Measurements from ENCODE around the gene ZC3H4. TPM values are rescaled to one million over a fixed set of nuclear protein-coding genes. Genes with fewer than 3 reads are reported as not detected.
A peak's percentile ranks its signal among the peaks of the same experiment; 100 is the strongest.

ZC3H4 gene
- total RNA-seq, 2 donors from 2014 or later: 35.3 to 49.1 TPM

DNA sequence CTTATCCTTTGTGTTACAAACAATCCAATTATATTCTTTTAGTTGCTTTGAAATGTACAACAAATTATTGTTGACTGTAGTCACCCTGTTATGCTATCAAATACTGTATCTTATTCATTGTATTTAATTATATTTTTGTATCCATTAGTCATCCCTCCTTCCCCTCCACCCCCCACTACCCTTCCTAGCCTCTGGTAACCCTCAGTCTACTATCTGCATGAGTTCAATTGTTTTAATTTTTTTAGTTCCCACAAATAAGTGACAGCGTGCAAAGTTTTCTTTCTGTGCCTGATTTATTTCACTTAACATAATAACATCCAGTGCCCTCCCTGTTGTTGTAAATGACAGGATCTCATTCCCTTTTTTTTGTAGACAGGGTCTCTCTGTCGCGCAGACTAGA, 21.6 kb upstream of the ZC3H4 start:
- no peaks in the 10 kb centered on the region for H3K9me3 ChIP-seq
- no peak for DNase-seq (ENCODE audit: low spot score)
- H3K36me3 ChIP-seq: no peaks in the 10 kb centered on the region
- no peak overlapping the region for H3K27ac ChIP-seq
- TF ChIP-seq, protein P1, sequence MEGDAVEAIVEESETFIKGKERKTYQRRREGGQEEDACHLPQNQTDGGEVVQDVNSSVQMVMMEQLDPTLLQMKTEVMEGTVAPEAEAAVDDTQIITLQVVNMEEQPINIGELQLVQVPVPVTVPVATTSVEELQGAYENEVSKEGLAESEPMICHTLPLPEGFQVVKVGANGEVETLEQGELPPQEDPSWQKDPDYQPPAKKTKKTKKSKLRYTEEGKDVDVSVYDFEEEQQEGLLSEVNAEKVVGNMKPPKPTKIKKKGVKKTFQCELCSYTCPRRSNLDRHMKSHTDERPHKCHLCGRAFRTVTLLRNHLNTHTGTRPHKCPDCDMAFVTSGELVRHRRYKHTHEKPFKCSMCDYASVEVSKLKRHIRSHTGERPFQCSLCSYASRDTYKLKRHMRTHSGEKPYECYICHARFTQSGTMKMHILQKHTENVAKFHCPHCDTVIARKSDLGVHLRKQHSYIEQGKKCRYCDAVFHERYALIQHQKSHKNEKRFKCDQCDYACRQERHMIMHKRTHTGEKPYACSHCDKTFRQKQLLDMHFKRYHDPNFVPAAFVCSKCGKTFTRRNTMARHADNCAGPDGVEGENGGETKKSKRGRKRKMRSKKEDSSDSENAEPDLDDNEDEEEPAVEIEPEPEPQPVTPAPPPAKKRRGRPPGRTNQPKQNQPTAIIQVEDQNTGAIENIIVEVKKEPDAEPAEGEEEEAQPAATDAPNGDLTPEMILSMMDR (IDR thresholded peaks at IDR 0.05): no peak
- TF ChIP-seq POLR2A (IDR thresholded peaks at IDR 0.05) (no peak), POLR2AphosphoS5 (IDR thresholded peaks at IDR 0.05) (no peak)
- no peak overlapping the region for H3K4me3 ChIP-seq
- WGBS: 82% methylated on average over 3 of the region's 3 CpGs
- H3K4me1 ChIP-seq (replicated peaks): no peaks in the 10 kb centered on the region
- intact Hi-C loops (cut with DNase I): no loop called here
- no peaks in the 10 kb centered on the region for H3K27me3 ChIP-seq (replicated peaks; ENCODE audit: insufficient read depth)

DNA sequence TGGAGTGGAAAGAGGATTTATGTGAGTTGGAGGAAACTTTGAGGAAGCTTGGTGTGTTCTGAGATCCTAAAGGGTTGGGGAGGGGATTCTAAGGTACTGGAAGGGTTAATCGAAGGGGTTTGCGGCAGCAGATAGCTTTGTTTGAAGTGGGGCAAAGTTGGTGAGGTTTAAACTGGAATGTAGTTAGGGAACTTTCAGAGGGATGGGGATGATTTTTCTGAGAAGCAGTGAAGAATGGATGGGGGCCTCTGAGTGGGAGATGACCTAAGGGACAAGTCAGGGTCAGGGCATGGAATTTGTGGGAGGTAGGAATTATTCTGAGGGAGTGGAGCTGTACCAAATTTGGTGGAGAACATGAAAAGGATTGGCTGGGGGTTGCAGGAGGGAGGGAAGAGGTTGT, 21.0 kb upstream of the ZC3H4 start:
- no peak for DNase-seq (ENCODE audit: low spot score)
- WGBS: 50% methylated on average over 2 of the region's 2 CpGs
- intact Hi-C loops (cut with DNase I): no loop called here
- no peaks in the 10 kb centered on the region for H3K4me1 ChIP-seq (replicated peaks)
- H3K4me3 ChIP-seq: no peak overlapping the region
- no peaks in the 10 kb centered on the region for H3K27me3 ChIP-seq (replicated peaks; ENCODE audit: insufficient read depth)
- H3K36me3 ChIP-seq: no peaks in the 10 kb centered on the region
- no peaks in the 10 kb centered on the region for H3K9me3 ChIP-seq
- TF ChIP-seq POLR2A (IDR thresholded peaks at IDR 0.05): no peak
- TF ChIP-seq, protein P1 (IDR thresholded peaks at IDR 0.05): no peak
- no peak overlapping the region for H3K27ac ChIP-seq

DNA sequence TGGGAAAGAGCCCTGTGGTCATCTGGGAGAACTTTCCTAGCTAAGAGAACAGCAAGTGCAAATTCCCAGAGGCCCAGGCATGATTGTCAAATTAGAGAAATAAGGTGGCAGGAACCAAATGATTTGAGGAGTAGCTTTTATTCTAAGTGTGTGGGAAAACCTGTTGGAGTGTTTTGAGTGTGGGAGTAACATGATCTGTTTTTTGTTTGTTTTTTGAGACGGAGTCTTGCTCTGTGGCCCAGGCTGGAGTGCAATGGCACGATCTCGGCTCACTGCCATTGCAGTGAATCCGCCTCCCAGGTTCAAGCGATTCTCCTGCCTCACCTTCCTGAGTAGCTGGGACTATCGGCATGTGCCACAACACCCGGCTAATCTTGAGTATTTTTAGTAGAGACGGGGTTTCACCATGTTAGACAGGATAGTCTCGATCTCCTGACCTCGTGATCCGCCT, 19.5 kb upstream of the ZC3H4 start:
- Histone ChIP-seq H3K27me3 (replicated peaks; ENCODE audit: insufficient read depth) (no peaks in the 10 kb centered on the region), H3K36me3 (no peaks in the 10 kb centered on the region), H3K27ac (no peak overlapping the region), H3K4me1 (replicated peaks) (no peaks in the 10 kb centered on the region), H3K4me3 (no peak overlapping the region), H3K9me3 (no peaks in the 10 kb centered on the region)
- 68% methylated on average over 11 of the region's 11 CpGs for WGBS
- no peak for DNase-seq (ENCODE audit: low spot score)
- intact Hi-C loops (cut with DNase I): no loop called here
- TF ChIP-seq POLR2A (IDR thresholded peaks at IDR 0.05): no peak
- TF ChIP-seq, protein P1 (IDR thresholded peaks at IDR 0.05): no peak
- no peak for TF ChIP-seq POLR2AphosphoS5 (IDR thresholded peaks at IDR 0.05)

DNA sequence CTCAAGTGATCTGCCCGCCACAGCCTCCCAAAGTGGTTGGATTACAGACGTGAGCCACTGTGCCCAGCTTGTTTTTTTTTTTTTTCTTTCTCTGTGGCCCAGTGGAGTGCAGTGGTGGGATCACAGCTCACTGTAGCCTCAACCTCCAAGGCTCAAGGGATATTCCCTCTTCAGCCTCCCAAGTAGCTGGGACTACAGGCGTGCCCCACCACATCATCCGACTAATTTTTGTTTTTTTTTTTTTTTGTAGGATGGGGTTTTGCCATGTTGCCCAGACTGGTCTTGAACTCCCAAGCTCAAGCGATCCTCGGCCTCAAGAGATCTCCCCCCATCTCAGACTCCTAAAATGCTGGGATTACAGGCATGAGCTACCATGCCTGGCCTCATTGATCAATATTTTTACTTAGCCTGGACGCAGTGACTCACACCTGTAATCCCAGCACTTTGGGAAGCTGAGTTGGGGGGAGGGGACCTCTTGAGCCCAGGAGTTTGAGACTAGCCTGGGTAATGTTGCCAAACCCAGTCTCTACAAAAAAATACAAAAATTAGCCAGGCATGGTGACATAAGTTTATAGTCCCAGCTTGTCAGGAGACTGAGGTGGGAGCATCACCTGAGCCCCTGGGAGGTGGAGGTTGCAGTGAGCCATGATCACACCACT, 18.7 kb upstream of the ZC3H4 start:
- no peak overlapping the region for H3K27ac ChIP-seq
- no peaks in the 10 kb centered on the region for H3K27me3 ChIP-seq (replicated peaks; ENCODE audit: insufficient read depth)
- TF ChIP-seq POLR2AphosphoS5 (IDR thresholded peaks at IDR 0.05) (no peak), POLR2A (IDR thresholded peaks at IDR 0.05) (no peak)
- TF ChIP-seq, protein P1 (IDR thresholded peaks at IDR 0.05): no peak
- H3K4me3 ChIP-seq: no peak overlapping the region
- H3K9me3 ChIP-seq: no peaks in the 10 kb centered on the region
- H3K36me3 ChIP-seq: no peaks in the 10 kb centered on the region
- no peaks in the 10 kb centered on the region for H3K4me1 ChIP-seq (replicated peaks)
- DNase-seq (ENCODE audit: low spot score): no peak
- WGBS: 88% methylated on average over 7 of the region's 7 CpGs
- intact Hi-C loops (cut with DNase I): no loop called here

DNA sequence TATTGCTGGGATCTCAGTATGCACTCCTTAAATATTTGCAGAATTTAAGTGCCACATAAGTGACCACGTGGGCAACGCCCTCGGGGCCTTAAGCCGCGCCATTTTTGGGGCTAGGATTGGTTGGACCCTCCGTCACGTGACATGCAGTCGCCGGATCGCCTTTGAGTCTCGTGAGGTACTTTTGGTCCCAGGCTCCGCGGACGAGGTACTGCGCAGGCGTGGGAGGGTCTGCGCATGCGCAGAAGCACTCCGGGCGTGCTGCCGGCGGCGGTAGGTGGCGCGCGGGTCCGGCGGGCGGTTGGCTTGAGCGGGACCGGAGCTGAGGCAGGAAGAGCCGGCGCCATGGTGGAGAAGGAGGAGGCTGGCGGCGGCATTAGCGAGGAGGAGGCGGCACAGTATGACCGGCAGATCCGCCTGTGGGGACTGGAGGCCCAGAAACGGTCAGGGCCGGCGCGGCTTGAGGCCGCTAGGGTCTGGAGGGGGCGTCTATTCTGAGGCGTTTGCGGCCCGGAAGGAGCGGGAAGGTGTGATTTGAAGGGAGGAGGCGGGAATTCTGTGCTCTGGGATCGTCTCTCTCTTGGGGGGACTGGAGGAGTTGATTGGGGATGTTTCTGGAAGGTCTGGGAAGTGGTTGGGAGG, 17.1 kb upstream of the ZC3H4 start, which contains the start of gene SAE1:
Gene SAE1 (plus strand): TSS at position 247 of the 639 bp plus-strand sequence. CDS start 96 bp downstream, at position 343.
- DNase-seq (ENCODE audit: low spot score): peak; percentile 87
- H3K27ac ChIP-seq: peak within 1 kb of the TSS; percentile 88 to 89
- no peaks in the 10 kb centered on the region for H3K4me1 ChIP-seq (replicated peaks)
- peak within 1 kb of the TSS; percentile 60 to 71 for H3K4me3 ChIP-seq
- H3K9me3 ChIP-seq: no peaks in the 10 kb centered on the region
- H3K36me3 ChIP-seq: no peaks in the 10 kb centered on the region
- under 1% methylated on average over 51 of the region's 51 CpGs for WGBS
- TF ChIP-seq POLR2A (IDR thresholded peaks at IDR 0.05) (peak; percentile 88), POLR2AphosphoS5 (IDR thresholded peaks at IDR 0.05) (peak; percentile 99)
- TF ChIP-seq, protein P1 (IDR thresholded peaks at IDR 0.05): peak; percentile 41 to 92 (median 86)
- intact Hi-C loops (cut with DNase I): no loop called here
- no peaks in the 10 kb centered on the region for H3K27me3 ChIP-seq (replicated peaks; ENCODE audit: insufficient read depth)
